NCI-H446 treated with DMSO at 0.1 percent for 48 hours (cell line): Measurements from ENCODE around the gene OSBPL8.

Experiments used
- DNase-seq: peaks from one replicate; lab custom pipeline; 2025; lab: John Stamatoyannopoulos, UW

The OSBPL8 gene

GRCh38 chr12:76555231-76555767, 4.3 kb downstream of the OSBPL8 start:
- no peak for DNase-seq

- no peak for DNase-seq
Observed at GRCh38 chr12:76554405-76555230, 5.0 kb downstream of the OSBPL8 start.

- no peak for DNase-seq
Observed at GRCh38 chr12:76552343-76552938, 7.1 kb downstream of the OSBPL8 start.

GRCh38 chr12:76551482-76551888, 8.1 kb downstream of the OSBPL8 start:
- no peak for DNase-seq

GRCh38 chr12:76549131-76549530, 10.4 kb downstream of the OSBPL8 start:
- no peak for DNase-seq

- no peak for DNase-seq
Observed at GRCh38 chr12:76548222-76548837, 11.2 kb downstream of the OSBPL8 start.

GRCh38 chr12:76547526-76547925, 12.0 kb downstream of the OSBPL8 start:
- DNase-seq = no peak

GRCh38 chr12:76546889-76547288, 12.7 kb downstream of the OSBPL8 start:
- no peak for DNase-seq

- no peak for DNase-seq
Observed at GRCh38 chr12:76545486-76545885, 14.1 kb downstream of the OSBPL8 start.

- DNase-seq = no peak
Observed at GRCh38 chr12:76544601-76545261, 14.8 kb downstream of the OSBPL8 start.

GRCh38 chr12:76543813-76544347, 15.7 kb downstream of the OSBPL8 start:
- no peak for DNase-seq

GRCh38 chr12:76542908-76543307, 16.7 kb downstream of the OSBPL8 start:
- DNase-seq = no peak

- DNase-seq = no peak
Observed at GRCh38 chr12:76539727-76540126, 19.8 kb downstream of the OSBPL8 start.

- DNase-seq = no peak
Observed at GRCh38 chr12:76537923-76538322, 21.6 kb downstream of the OSBPL8 start.

GRCh38 chr12:76536546-76536945, 23.0 kb downstream of the OSBPL8 start:
- DNase-seq = no peak

GRCh38 chr12:76535170-76535569, 24.4 kb downstream of the OSBPL8 start:
- no peak for DNase-seq

GRCh38 chr12:76533331-76533730, 26.2 kb downstream of the OSBPL8 start:
- DNase-seq = no peak

- DNase-seq = no peak
Observed at GRCh38 chr12:76532520-76532919, 27.1 kb downstream of the OSBPL8 start.

GRCh38 chr12:76531056-76531455, 28.5 kb downstream of the OSBPL8 start:
- DNase-seq = no peak

- no peak for DNase-seq
Observed at GRCh38 chr12:76530516-76530915, 29.1 kb downstream of the OSBPL8 start.

GRCh38 chr12:76529226-76529918, 30.2 kb downstream of the OSBPL8 start:
- DNase-seq = no peak
